ENCODE data around the gene RXFP4. TPM values are rescaled to one million over a fixed set of nuclear protein-coding genes. Genes with fewer than 3 reads are reported as not detected.

The RXFP4 gene
- total RNA-seq, 1 donor from 2014 or later, result not detected

GRCh38 chr1:155969377-155969791 lies 27.9 kb downstream of the RXFP4 start:
- Histone ChIP-seq H3K36me3 (ENCODE audit: control insufficient read depth, insufficient read depth, low read length) (peaks cover 49% of the 10 kb centered on the region), H3K4me3 (ENCODE audit: low read depth, low read length) (no peak overlapping the region), H3K27me3 (ENCODE audit: control insufficient read depth, insufficient read depth, low read length) (no peaks in the 10 kb centered on the region)
- TF ChIP-seq, protein P1, sequence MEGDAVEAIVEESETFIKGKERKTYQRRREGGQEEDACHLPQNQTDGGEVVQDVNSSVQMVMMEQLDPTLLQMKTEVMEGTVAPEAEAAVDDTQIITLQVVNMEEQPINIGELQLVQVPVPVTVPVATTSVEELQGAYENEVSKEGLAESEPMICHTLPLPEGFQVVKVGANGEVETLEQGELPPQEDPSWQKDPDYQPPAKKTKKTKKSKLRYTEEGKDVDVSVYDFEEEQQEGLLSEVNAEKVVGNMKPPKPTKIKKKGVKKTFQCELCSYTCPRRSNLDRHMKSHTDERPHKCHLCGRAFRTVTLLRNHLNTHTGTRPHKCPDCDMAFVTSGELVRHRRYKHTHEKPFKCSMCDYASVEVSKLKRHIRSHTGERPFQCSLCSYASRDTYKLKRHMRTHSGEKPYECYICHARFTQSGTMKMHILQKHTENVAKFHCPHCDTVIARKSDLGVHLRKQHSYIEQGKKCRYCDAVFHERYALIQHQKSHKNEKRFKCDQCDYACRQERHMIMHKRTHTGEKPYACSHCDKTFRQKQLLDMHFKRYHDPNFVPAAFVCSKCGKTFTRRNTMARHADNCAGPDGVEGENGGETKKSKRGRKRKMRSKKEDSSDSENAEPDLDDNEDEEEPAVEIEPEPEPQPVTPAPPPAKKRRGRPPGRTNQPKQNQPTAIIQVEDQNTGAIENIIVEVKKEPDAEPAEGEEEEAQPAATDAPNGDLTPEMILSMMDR (IDR thresholded peaks at IDR 0.05; ENCODE audit: insufficient read depth, low read length, severe bottlenecking), result no peak
- DNase-seq (ENCODE audit: low read depth) (no peak), FAIRE-seq (no peak)

DNA sequence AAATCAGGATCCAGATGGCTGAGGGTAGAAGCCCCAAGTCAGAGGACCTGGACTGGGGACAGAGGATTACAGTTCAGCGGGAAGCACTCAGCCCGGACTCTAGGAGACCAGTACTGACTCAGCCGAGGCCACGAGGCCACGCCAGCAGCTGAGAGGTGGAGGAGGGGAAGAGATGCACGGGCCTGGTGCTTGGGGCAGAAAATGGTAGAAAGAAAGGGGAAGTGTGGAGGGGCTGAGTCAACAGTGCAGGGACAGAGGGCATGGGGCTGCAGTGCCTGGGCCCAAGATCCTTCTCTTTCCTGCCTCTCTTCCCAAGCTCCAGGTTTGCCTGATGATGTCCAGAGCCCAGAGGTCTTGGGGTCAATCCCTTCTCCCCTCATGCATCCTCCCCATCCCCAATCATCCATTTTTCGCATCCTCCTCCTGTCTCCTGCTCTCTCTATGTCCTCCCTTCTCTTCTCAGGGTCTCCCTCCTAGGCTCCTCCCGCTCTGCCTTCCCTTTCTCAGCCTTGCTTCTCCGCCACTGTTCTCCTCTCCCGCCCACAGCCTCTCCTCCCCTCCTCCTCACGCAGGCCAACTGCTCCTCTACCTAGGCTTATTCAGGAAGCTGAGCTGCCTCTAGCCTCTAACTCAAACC lies 29.2 kb downstream of the RXFP4 start:
- Histone ChIP-seq H3K4me3 (ENCODE audit: low read depth, low read length) (no peak overlapping the region), H3K36me3 (ENCODE audit: control insufficient read depth, insufficient read depth, low read length) (peaks cover 44% of the 10 kb centered on the region), H3K27me3 (ENCODE audit: control insufficient read depth, insufficient read depth, low read length) (no peaks in the 10 kb centered on the region)
- DNase-seq (ENCODE audit: low read depth), result no peak
- TF ChIP-seq, protein P1 (IDR thresholded peaks at IDR 0.05; ENCODE audit: insufficient read depth, low read length, severe bottlenecking), result no peak
- no peak for FAIRE-seq

DNA sequence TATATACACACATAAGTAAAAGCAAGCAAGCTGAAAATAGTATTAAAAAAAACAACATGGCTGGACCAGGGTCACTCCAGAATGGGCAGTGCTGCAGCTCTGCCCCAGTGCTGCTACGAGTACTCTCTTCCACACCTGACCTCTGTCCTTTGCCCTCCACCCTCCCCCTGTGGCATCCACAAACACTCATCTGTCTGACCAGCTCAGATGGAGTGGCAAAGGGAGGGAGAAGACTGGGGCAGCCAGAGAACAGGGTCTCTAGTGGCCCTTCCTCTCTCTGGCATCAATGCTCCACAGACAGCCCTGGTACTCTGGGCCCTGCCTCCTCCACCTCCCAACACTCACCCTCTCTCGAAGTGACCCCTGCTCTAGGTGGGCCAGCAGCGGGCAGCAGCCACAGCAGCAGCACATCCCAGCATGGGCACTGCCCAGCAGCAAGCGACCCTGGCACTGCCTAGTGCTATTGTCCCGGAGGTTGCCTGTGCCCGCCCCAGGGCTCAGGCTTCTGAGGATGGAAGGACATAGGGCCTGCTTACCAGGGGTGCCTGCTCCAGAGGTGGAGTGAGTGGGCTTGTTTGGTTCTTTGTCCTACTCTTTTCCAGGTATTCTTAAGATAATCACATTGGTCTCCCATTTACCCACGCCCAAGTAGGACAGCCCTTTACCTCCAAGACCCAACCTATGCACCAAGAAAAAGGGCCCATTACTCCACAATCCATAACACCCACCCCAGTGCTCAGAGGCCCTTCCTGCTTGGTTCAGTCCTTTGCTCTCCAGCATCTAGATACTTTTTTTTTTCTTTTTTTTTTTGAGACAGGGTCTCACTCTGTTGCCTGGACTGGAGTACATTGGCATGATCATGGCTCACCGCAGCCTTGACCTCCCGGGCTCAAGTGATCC lies 30.7 kb downstream of the RXFP4 start:
- TF ChIP-seq, protein P1 (IDR thresholded peaks at IDR 0.05; ENCODE audit: insufficient read depth, low read length, severe bottlenecking), result no peak
- no peak overlapping the region for H3K4me3 ChIP-seq (ENCODE audit: low read depth, low read length)
- no peak for FAIRE-seq
- peaks cover 33% of the 10 kb centered on the region for H3K36me3 ChIP-seq (ENCODE audit: control insufficient read depth, insufficient read depth, low read length)
- H3K27me3 ChIP-seq (ENCODE audit: control insufficient read depth, insufficient read depth, low read length), result no peaks in the 10 kb centered on the region
- no peak for DNase-seq (ENCODE audit: low read depth)

DNA sequence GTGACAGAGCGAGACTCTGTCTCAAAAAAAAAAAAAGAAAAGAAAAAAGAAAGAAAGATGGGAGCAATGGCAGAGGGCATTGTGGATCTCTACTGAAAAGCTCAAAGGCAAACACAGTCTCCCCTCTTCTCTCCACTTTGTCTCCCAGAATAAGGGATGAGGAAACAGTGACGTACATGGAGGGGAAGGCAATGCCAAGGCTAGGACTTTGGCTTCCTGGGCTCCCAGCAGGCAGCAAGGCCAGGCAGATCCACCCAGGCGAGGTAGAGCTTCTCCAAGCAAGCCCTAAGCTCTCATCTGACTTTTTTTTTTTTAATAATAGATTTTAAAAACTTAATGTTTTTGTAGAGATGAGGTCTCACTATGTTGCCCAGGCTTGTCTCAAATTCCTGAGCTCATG lies 32.3 kb downstream of the RXFP4 start:
- Histone ChIP-seq H3K4me3 (ENCODE audit: low read depth, low read length) (no peak overlapping the region), H3K27me3 (ENCODE audit: control insufficient read depth, insufficient read depth, low read length) (no peaks in the 10 kb centered on the region), H3K36me3 (ENCODE audit: control insufficient read depth, insufficient read depth, low read length) (peaks cover 24% of the 10 kb centered on the region)
- DNase-seq (ENCODE audit: low read depth) (no peak), FAIRE-seq (no peak)
- TF ChIP-seq, protein P1 (IDR thresholded peaks at IDR 0.05; ENCODE audit: insufficient read depth, low read length, severe bottlenecking), result no peak

- FAIRE-seq (no peak), DNase-seq (ENCODE audit: low read depth) (no peak)
- Histone ChIP-seq H3K27me3 (ENCODE audit: control insufficient read depth, insufficient read depth, low read length) (no peaks in the 10 kb centered on the region), H3K4me3 (ENCODE audit: low read depth, low read length) (no peak overlapping the region), H3K36me3 (ENCODE audit: control insufficient read depth, insufficient read depth, low read length) (peaks cover 16% of the 10 kb centered on the region)
- TF ChIP-seq, protein P1 (IDR thresholded peaks at IDR 0.05; ENCODE audit: insufficient read depth, low read length, severe bottlenecking), result no peak
Observed at GRCh38 chr1:155974208-155975115, 33.0 kb downstream of the RXFP4 start.

All from bronchial epithelial cell (primary cell).